OCI-LY1 (cell line): ENCODE results near the gene ASPSCR1.

ENCODE experiments used
- EZH2 ChIP-seq: fragments of 200-600 bp; sonication (generic), shearing (Covaris generic); IDR thresholded peaks from 2 replicates; pipeline ENCODE4 v1.8.0; 2017; ENCODE audit warnings: borderline replicate concordance, mixed run types, mild to moderate bottlenecking, antibody characterized with exemption, low read length, moderate library complexity, mixed read lengths
- TF ChIP-seq, protein P1 (sequence below): fragments of 200-600 bp; sonication (generic), shearing (Covaris generic); IDR thresholded peaks from 2 replicates; pipeline ENCODE4 v1.5.1; 2017; ENCODE audit warnings: mild to moderate bottlenecking, antibody characterized with exemption, low read length, moderate library complexity, mixed read lengths

DNA sequence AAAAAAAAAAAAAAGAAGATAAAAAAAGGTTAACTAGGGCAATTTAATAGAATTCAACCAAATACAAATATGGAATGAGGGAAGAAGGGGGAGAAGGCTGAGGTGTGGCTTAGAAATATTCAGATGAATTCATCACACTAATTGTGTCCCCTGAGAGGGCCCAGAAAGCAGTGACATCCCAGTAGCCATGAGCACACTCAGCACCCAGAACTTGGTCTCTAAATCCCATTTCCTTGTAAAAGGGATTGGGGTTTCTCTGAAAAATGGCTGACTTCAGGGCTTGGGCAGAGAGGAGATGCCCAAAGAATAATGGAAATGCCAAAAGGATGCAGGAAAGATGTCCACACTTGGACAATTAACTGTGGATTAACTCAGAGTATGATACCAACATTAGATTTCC, 4.0 kb upstream of the ASPSCR1 start:
- TF ChIP-seq, protein P1, sequence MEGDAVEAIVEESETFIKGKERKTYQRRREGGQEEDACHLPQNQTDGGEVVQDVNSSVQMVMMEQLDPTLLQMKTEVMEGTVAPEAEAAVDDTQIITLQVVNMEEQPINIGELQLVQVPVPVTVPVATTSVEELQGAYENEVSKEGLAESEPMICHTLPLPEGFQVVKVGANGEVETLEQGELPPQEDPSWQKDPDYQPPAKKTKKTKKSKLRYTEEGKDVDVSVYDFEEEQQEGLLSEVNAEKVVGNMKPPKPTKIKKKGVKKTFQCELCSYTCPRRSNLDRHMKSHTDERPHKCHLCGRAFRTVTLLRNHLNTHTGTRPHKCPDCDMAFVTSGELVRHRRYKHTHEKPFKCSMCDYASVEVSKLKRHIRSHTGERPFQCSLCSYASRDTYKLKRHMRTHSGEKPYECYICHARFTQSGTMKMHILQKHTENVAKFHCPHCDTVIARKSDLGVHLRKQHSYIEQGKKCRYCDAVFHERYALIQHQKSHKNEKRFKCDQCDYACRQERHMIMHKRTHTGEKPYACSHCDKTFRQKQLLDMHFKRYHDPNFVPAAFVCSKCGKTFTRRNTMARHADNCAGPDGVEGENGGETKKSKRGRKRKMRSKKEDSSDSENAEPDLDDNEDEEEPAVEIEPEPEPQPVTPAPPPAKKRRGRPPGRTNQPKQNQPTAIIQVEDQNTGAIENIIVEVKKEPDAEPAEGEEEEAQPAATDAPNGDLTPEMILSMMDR: no peak
- no peak for TF ChIP-seq EZH2
